Measurements from ENCODE around the gene PDLIM1.

- no peak for TF ChIP-seq CTCF (conservative IDR thresholded peaks at IDR 0.05; ENCODE audit: low read depth in 2 of 2)
- TF ChIP-seq POLR2AphosphoS5 (IDR thresholded peaks at IDR 0.05; ENCODE audit: low read depth), result no peak
- no peak for TF ChIP-seq REST (IDR thresholded peaks at IDR 0.05; ENCODE audit: unreplicated experiment)
- TF ChIP-seq EZH2 (IDR thresholded peaks at IDR 0.05; ENCODE audit: low read depth, unreplicated experiment), result no peak
- TF ChIP-seq EZH2phosphoT487 (IDR thresholded peaks at IDR 0.05; ENCODE audit: unreplicated experiment), result no peak
- TF ChIP-seq, protein P1, sequence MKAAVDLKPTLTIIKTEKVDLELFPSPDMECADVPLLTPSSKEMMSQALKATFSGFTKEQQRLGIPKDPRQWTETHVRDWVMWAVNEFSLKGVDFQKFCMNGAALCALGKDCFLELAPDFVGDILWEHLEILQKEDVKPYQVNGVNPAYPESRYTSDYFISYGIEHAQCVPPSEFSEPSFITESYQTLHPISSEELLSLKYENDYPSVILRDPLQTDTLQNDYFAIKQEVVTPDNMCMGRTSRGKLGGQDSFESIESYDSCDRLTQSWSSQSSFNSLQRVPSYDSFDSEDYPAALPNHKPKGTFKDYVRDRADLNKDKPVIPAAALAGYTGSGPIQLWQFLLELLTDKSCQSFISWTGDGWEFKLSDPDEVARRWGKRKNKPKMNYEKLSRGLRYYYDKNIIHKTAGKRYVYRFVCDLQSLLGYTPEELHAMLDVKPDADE (IDR thresholded peaks at IDR 0.05), result no peak
- TF ChIP-seq JUNB (IDR thresholded peaks at IDR 0.05; ENCODE audit: unreplicated experiment), result no peak
- no peak for TF ChIP-seq STAT1 (IDR thresholded peaks at IDR 0.05; ENCODE audit: unreplicated experiment)
- TF ChIP-seq CREB1 (CRISPR knock-in tag; IDR thresholded peaks at IDR 0.05; ENCODE audit: low read depth), result no peak
- no peak for TF ChIP-seq NANOG (IDR thresholded peaks at IDR 0.05; ENCODE audit: borderline replicate concordance)
- TF ChIP-seq ZNF331 (CRISPR knock-in tag; IDR thresholded peaks at IDR 0.05; ENCODE audit: low read depth), result no peak
- TF ChIP-seq, protein P2, sequence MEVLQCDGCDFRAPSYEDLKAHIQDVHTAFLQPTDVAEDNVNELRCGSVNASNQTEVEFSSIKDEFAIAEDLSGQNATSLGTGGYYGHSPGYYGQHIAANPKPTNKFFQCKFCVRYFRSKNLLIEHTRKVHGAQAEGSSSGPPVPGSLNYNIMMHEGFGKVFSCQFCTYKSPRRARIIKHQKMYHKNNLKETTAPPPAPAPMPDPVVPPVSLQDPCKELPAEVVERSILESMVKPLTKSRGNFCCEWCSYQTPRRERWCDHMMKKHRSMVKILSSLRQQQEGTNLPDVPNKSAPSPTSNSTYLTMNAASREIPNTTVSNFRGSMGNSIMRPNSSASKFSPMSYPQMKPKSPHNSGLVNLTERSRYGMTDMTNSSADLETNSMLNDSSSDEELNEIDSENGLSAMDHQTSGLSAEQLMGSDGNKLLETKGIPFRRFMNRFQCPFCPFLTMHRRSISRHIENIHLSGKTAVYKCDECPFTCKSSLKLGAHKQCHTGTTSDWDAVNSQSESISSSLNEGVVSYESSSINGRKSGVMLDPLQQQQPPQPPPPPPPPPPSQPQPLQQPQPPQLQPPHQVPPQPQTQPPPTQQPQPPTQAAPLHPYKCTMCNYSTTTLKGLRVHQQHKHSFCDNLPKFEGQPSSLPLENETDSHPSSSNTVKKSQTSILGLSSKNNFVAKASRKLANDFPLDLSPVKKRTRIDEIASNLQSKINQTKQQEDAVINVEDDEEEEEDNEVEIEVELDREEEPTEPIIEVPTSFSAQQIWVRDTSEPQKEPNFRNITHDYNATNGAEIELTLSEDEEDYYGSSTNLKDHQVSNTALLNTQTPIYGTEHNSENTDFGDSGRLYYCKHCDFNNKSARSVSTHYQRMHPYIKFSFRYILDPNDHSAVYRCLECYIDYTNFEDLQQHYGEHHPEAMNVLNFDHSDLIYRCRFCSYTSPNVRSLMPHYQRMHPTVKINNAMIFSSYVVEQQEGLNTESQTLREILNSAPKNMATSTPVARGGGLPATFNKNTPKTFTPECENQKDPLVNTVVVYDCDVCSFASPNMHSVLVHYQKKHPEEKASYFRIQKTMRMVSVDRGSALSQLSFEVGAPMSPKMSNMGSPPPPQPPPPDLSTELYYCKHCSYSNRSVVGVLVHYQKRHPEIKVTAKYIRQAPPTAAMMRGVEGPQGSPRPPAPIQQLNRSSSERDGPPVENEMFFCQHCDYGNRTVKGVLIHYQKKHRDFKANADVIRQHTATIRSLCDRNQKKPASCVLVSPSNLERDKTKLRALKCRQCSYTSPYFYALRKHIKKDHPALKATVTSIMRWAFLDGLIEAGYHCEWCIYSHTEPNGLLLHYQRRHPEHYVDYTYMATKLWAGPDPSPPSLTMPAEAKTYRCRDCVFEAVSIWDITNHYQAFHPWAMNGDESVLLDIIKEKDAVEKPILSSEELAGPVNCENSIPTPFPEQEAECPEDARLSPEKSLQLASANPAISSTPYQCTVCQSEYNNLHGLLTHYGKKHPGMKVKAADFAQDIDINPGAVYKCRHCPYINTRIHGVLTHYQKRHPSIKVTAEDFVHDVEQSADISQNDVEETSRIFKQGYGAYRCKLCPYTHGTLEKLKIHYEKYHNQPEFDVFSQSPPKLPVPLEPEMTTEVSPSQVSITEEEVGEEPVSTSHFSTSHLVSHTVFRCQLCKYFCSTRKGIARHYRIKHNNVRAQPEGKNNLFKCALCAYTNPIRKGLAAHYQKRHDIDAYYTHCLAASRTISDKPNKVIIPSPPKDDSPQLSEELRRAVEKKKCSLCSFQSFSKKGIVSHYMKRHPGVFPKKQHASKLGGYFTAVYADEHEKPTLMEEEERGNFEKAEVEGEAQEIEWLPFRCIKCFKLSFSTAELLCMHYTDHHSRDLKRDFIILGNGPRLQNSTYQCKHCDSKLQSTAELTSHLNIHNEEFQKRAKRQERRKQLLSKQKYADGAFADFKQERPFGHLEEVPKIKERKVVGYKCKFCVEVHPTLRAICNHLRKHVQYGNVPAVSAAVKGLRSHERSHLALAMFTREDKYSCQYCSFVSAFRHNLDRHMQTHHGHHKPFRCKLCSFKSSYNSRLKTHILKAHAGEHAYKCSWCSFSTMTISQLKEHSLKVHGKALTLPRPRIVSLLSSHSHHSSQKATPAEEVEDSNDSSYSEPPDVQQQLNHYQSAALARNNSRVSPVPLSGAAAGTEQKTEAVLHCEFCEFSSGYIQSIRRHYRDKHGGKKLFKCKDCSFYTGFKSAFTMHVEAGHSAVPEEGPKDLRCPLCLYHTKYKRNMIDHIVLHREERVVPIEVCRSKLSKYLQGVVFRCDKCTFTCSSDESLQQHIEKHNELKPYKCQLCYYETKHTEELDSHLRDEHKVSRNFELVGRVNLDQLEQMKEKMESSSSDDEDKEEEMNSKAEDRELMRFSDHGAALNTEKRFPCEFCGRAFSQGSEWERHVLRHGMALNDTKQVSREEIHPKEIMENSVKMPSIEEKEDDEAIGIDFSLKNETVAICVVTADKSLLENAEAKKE (CRISPR knock-in tag; IDR thresholded peaks at IDR 0.05), result no peak
- TF ChIP-seq ZNF114 (CRISPR knock-in tag; IDR thresholded peaks at IDR 0.05), result no peak
Measured at GRCh38 chr10:95333997-95334804, 43.4 kb upstream of the PDLIM1 start.
